Occipital lobe (tissue), 2 donors: ENCODE results near the gene DPF1. TPM values are rescaled to one million over a fixed set of nuclear protein-coding genes. Genes with fewer than 3 reads are reported as not detected.
A peak's percentile ranks its signal among the peaks of the same experiment; 100 is the strongest.
"Not testable (repeated sequence)": the region's sequence is repeated elsewhere in the genome, so short reads cannot be mapped to it uniquely, and the experiment has no call there.

ENCODE experiments used
- DNase-seq: peaks from one replicate; lab custom pipeline; 2025; lab: John Stamatoyannopoulos, UW
- total RNA-seq: library from RNA; depleted of rRNA; stranded (reverse); fragments of >200 nt; gene quantifications from one replicate; pipeline ENCODE4 v1.2.3, GENCODE V29; 2014

The DPF1 gene
- total RNA-seq: 37.4 TPM

DNA sequence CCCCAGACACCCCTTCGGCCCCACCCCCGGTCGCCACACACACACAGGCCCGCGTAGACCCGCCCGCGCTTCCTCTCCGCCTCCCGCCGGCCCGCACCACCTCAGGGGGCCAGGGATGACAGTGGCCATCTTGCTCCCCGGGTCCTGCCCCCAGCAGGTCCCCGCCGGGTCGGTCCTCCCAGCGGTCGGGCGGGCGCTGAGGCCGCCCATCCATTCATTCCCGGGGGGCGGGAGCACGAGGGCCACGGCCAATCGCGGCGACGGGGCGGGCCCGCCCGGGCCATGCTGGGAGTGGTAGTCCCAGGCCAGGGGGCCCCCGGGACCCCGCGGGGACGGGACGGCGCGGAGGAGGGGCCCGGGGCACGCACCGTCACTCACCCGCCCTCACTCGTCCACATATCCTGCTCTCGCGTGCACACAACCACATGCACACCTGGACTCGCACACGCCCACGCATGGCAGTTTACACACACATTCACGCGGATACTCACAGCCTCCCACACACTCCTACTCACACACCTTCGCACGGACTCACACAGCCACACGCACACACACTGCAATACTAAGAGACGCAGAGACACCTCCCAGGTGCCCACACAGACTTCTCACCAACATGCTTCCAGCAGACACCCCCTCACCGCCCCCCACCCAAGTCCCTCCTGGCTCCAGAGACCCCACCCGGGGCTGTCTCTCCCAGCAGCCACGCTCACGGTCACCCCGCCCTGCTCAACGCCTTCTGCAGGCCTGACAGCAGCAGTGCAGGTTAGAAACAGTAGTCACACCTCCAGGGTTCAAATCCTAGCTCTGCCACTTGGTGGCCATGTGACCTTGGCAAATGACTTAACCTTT, at the start of gene DPF1:
TSS of gene DPF1 (minus strand) at position 209 of the 849 bp plus-strand sequence. CDS start at position 129, 80 bp downstream.
- DNase-seq: peak; percentile 76

- no peak for DNase-seq
Measured at GRCh38 chr19:38273499-38273898, 49.5 kb upstream of the DPF1 start.

DNA sequence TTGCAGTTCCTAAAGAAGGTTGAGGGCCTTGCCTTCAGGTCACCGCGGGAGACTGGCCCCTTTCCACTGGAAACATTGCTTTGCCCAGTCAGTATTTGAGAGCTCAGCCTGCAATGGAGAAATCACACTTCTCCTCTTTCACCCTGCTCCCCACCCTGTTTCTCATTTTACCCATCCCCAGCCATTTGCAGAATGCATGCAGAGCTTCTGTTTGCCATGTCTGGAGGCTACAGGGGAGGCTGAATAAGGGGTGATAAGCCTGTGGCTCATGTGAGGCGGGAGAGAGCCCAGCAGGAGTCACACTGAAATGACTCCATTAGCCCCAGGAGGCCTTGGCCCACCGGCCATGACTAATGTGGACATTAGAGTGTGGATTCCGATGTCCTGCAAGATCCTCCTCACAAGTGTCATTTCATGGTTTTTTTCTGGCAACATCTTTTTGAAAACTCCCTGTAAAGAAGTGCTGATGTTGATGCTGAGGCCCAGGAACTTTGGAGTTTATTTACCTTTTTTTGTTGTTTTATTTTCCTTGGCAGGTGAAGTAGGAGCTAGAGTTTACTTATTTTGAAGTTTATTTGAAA, 46.7 kb upstream of the DPF1 start:
- no peak for DNase-seq

DNA sequence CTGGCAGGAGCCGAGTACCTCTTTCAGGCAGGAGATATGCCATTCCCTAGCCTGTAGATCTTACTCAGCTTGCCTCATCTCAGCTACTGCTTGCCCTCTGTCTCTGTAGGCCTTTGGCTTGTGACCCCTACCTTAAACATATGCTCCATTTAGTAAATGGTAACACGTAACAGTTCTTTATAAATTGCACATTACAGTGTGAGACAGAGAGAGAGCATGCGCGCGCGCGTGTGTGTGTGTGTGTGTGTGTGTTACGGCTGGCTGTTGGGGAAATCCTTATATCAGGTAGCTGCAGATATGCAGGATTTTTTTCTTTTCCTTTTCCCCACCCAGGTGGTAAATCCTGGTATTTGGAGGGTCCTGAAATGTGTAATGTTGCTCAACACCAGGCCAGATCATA, 44.5 kb upstream of the DPF1 start:
- DNase-seq: no peak

- DNase-seq: no peak
Measured at GRCh38 chr19:38267761-38268483, 43.9 kb upstream of the DPF1 start.

DNA sequence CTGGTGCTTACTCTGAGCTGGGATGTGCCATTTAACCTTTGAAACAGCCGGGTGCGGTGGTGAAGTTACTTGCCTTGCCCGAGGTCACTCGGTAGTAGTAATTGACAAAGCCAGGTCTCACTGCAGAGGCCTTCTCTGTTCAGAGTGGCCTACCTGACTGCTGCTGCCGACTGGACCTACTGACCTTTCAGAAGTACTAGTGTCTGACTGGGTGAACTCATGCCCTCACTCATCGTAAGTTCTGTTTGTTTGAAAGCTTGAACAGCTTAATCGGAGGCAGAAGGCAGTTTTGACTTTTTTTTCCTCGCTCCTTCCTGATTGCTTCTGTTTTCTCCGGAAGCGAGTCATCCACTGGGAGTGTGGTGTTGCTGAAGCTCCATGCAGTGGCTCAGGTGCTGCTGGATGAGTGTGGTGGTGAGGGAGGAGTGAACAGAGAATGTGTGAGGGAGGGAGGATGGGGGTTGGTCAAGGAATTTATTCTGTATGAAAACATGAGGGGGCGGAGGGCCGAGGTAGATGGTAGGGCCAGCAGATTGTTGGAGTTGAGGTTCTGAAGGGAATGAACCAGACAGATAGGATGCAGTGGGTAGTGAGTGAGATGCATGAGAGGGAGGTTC, 43.1 kb upstream of the DPF1 start:
- DNase-seq: no peak

GRCh38 chr19:38265921-38266429, 42.0 kb upstream of the DPF1 start:
- no peak for DNase-seq

- no peak for DNase-seq
Measured at GRCh38 chr19:38265213-38265861, 41.3 kb upstream of the DPF1 start.

DNA sequence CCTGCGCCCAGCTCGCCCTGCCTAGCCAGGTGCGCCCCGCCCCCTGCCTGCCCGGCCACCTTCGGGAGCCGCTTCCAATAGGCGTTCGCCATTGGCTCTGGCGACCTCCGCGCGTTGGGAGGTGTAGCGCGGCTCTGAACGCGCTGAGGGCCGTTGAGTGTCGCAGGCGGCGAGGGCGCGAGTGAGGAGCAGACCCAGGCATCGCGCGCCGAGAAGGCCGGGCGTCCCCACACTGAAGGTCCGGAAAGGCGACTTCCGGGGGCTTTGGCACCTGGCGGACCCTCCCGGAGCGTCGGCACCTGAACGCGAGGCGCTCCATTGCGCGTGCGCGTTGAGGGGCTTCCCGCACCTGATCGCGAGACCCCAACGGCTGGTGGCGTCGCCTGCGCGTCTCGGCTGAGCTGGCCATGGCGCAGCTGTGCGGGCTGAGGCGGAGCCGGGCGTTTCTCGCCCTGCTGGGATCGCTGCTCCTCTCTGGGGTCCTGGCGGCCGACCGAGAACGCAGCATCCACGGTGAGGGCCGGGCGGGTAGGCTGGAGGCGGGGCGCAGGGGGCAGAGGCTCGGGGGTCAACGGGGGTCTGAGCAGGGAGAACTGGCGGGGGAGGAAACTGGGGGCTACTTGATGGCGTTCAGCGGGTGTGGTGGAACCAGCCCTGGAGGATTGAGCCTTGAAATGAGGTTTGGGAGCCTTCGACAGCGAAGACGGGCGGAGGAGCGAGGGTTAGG, 40.6 kb upstream of the DPF1 start, which contains the start of gene SPINT2:
TSS of gene SPINT2 (plus strand) at position 88 of the 727 bp plus-strand sequence. CDS start at position 408, 320 bp downstream.
- DNase-seq: peak; percentile 70

- DNase-seq: peak; percentile 70
Measured at GRCh38 chr19:38263689-38264485, 39.9 kb upstream of the DPF1 start.

DNA sequence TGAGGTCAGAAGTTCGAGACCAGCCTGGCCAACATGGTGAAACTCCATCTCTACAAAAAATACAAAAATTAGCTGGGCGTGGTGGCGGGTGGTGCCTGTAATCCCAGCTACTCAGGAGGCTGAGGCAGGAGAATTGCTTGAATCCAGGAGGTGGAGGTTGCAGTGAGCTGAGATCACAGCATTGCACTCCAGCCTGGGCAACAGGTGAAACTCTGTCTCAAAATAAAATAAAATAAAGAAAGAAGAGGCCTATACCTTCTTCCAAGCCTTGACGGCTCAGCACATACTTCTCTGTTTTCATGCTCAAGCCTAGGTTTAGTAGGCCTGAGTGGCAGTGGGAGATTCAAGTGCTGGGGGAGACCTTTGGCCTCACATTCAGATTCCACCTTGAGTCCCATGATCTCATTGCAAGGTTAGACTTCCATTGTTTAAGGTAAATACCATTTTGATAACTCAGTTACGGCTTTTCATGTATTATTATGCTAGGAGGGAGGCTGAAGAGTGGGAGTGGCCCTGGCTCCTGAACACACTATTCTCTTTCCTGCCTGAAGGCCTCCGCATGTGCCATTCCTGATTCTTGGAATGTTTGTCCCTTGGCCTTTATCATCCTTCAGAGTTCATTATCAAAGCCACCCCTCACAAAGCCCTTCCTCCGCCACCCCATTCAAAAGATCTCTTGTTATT, 38.7 kb upstream of the DPF1 start:
- DNase-seq: no peak

- not testable (repeated sequence) for DNase-seq
Measured at GRCh38 chr19:38261942-38262341, 37.9 kb upstream of the DPF1 start.

- DNase-seq: no peak
Measured at GRCh38 chr19:38255383-38256014, 31.5 kb upstream of the DPF1 start.

- DNase-seq: no peak
Measured at GRCh38 chr19:38253788-38254187, 29.8 kb upstream of the DPF1 start.

GRCh38 chr19:38252941-38253691, 29.1 kb upstream of the DPF1 start:
- DNase-seq: peak; percentile 86

GRCh38 chr19:38252385-38252784, 28.4 kb upstream of the DPF1 start:
- DNase-seq: no peak

- DNase-seq: no peak
Measured at GRCh38 chr19:38251564-38252051, 27.6 kb upstream of the DPF1 start.
